NT2/D1 (cell line): ENCODE measurements around the gene CLEC18B.
"Not testable (repeated sequence)": the region's sequence is repeated elsewhere in the genome, so short reads cannot be mapped to it uniquely, and the experiment has no call there.

Experiments used
- SUZ12 ChIP-seq: IDR thresholded peaks from 2 replicates; pipeline ENCODE4 v1.6.1; 2011; ENCODE audit not compliant: insufficient read length, insufficient read depth; ENCODE audit errors: extremely low read depth
- YY1 ChIP-seq: IDR thresholded peaks from 2 replicates; pipeline ENCODE4 v1.6.1; 2011; ENCODE audit not compliant: insufficient read length, insufficient read depth
- ZNF274 ChIP-seq: IDR thresholded peaks from 2 replicates; pipeline ENCODE4 v1.6.1; 2011; ENCODE audit warnings: mild to moderate bottlenecking, low read depth, low read length

DNA sequence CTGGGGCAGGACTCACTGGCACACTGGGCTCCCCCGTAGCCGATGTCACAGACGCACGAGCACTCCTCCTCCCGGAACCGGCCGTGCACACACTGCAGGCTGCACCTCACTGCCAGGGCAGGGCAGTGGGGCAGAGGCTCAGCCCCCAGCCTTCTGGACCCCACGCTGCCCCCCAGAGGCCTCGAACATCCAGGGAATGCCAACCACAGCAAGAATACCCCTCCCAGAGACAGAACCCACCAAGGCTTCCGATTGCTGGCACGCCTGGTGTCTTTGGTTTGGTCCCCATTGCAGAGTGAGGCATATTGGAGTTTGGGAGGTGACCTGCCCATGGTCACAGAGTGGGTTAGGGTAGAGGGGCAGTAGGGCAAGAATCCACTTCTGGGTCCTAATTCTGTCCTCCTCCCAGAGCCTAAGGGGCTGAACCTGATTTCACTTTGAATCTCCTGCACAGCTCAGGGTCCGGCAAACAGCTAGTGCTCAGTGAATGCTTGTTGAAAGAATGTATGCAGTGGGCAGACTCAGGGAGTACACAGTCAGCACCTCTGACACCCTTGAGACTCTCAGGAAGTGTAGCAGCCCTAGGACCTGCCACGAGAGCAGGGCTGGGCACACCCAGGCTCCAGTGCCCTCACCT is 9.0 kb downstream of the CLEC18B start:
- not testable (repeated sequence) for TF ChIP-seq YY1, ZNF274, SUZ12
